ENCODE measurements around the gene TMCO4.
"Not testable (repeated sequence)": the region's sequence is repeated elsewhere in the genome, so short reads cannot be mapped to it uniquely, and the experiment has no call there.

TMCO4 gene

DNA sequence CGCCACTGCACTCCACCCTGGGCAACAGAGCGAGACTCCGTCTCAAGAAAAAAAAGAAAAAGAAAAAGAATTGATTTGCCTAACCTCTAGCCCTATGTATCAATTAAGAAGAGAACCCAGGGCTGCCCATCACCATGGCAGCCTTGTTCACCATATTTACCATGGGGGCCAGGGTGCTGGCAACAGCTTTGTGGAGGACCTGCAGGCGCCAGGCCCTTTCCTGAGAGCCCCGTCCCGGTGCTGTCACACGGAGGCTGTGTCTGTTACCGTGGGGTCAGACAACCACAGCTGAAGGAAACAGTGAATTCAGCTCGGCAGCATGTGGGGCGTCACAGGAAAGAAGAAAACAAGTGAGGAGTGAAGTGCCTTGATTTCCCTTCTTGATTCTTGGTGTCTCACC, 162.1 kb downstream of the TMCO4 start:
- DNase-seq (ENCODE audit: low read depth), result no peak

DNA sequence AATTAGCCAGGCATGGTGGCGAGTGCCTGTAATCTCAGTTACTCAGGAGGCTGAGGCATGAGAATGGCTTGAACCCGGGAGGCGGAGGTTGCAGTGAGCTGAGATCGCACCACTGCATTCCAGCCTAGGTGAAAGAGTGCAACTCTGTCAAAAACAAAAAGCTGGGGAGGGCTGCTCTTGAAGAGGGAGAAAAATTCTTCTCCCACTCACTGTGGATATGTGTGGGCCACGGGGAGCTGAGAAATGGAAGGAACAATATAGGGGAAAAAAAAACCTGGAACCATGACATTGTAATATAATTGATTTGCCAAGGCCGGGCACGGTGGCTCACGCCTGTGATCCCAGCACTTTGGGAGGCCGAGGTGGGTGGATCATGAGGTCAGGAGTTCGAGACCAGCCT, 163.0 kb downstream of the TMCO4 start:
- not testable (repeated sequence) for DNase-seq (ENCODE audit: low read depth)

GRCh38 chr1:19636065-19636464, 163.7 kb downstream of the TMCO4 start:
- DNase-seq (ENCODE audit: low read depth), result no peak

- no peak for DNase-seq (ENCODE audit: low read depth)
Observed at GRCh38 chr1:19635646-19636045, 164.1 kb downstream of the TMCO4 start.

DNA sequence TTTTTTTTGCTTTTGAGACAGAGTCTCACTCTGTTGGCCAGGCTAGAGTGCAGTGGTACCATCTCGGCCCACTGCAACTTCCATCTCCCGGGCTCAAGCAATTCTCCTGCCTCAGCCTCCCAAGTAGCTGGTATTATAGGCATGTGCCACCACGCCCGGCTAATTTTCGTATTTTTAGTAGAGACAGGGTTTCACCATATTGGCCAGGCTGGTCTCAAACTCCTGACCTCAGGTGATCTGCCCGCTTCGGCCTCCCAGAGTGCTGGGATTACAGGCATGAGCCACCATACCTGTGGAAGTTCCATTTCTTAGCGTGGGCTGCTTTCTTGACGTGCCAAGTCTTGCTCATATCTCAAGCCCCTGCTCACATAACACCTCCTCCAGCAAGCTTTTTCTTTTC, 164.7 kb downstream of the TMCO4 start:
- DNase-seq (ENCODE audit: low read depth), result not testable (repeated sequence)

GRCh38 chr1:19633106-19633505, 166.6 kb downstream of the TMCO4 start:
- no peak for DNase-seq (ENCODE audit: low read depth)
